GM19468 (cell line): Measurements from ENCODE around the gene MYO1H.
"Not testable (repeated sequence)": the region's sequence is repeated elsewhere in the genome, so short reads cannot be mapped to it uniquely, and the experiment has no call there.

Experiments used
- ATAC-seq: cut with Tn5 transposase; IDR thresholded peaks from one replicate; pipeline ENCODE4 v1.9.1; 2021; ENCODE audit warnings: mild to moderate bottlenecking, moderate library complexity, moderate number of reproducible peaks; ENCODE audit not compliant: unreplicated experiment; ENCODE audit errors: extremely low read depth

The MYO1H gene, protein sequence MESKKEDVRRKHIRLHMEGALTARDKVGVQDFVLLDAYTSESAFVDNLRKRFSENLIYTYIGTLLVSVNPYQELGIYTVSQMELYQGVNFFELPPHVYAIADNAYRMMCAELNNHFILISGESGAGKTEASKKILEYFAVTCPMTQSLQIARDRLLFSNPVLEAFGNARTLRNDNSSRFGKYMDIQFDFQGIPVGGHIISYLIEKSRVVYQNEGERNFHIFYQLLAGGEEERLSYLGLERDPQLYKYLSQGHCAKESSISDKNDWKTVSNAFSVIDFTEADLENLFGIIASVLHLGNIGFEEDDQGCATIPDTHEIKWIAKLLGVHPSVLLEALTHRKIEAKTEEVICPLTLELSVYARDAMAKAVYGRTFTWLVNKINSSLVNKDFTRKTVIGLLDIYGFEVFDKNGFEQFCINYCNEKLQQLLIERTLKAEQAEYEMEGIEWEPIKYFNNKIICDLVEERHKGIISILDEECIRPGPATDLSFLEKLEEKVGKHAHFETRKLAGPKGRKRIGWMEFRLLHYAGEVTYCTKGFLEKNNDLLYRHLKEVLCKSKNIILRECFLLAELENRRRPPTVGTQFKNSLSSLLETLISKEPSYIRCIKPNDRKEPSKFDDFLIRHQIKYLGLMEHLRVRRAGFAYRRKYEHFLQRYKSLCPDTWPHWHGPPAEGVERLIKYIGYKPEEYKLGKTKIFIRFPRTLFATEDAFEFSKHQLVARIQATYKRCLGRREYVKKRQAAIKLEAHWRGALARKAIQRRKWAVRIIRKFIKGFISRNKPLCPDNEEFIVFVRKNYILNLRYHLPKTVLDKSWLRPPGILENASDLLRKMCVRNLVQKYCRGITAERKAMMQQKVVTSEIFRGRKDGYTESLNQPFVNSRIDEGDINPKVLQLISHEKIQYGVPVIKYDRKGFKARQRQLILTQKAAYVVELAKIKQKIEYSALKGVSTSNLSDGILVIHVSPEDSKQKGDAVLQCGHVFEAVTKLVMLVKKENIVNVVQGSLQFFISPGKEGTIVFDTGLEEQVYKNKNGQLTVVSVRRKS

DNA sequence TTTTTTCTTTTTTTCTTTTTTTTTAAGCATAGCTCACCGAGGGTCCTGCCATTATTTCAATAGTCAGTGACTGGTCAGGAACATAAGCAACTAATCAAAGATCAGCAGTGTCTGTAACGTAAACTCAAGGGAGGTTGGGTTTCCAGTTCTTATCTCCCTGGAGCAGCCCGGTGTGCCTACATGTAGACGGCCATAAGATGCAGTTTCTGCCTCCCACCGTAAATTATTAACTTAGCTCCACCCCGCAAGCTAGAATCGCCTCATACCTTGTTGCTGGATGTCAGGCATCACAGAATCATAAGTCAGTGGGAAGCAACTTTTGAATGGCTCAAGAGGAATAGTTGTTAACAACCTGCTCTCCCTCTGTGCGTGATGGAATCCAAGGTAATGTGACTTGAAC is at the start of gene MYO1H:
Gene MYO1H (plus strand): TSS at position 312 of the 400 bp plus-strand sequence. CDS start 61 bp downstream, at position 373.
- ATAC-seq = no peak

DNA sequence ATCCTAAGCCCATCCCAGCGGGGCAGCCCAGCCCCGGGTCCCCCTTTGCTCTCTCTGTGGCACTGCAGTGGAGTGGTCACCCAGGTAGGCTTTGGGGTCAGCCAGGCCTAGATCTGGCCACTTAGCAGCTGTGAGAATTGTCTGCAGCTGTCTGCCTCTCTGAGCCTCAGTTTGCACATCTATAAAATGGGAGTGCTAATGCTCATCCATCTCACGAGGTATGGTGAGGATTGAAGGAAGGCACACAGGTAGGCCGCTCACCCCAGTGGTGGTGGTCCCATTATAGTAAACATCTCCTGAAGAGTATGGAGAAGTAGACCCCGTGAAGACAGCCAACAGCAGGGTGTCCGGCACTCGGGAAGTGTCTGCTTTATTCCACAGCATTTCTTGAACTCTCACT is 47.9 kb upstream of the MYO1H start:
- ATAC-seq = no peak

DNA sequence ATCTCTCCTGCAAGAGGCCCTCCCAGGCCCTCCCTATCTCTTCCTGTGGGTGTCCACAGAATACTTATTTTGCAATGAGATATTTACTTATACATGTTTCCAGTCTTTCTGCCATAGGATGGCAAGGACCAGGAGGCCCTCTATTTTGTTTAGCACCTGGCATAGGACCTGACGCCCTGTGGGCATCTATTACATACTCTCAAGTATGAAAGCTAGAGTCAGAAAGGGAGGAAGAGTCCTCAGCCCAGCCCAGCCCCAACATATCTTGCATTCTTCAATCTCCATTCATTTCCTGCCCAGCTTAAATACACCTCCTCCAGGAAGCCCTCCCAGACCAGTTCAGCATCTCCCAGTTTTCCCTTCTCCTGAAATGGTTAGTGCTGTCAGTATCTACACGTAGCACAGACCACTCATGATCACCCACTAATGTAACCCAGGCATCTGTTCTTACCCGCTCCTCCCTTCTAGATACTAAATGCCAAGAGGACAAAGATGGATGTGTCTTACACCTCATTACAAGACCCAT is 46.0 kb upstream of the MYO1H start:
- no peak for ATAC-seq

GRCh38 chr12:109302358-109302757 is 45.3 kb upstream of the MYO1H start:
- no peak for ATAC-seq

- no peak for ATAC-seq
These were observed 44.9 kb upstream of the MYO1H start for GRCh38 chr12:109302770-109303169.

DNA sequence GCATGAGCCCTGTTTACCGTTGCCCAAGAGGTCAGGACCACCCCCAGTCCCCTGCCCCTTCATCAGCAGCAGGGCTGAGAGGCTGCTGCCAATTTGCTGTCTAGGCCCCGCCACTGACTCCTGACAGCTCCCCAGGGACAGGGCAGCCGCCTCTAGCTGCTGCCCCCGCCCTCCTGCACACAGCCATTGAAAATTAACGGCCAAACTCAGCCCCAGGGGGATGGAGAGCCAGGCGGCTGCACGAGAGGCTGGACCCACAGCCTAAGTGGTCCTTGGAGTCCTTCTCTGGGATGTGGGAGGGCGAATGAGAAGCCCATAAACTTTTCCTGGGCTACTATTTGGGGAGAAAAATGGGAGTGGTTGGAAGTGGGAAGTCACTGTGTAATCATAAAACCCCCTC is 43.2 kb upstream of the MYO1H start:
- no peak for ATAC-seq

- ATAC-seq = no peak
These were observed 42.2 kb upstream of the MYO1H start for GRCh38 chr12:109305547-109305946.

- no peak for ATAC-seq
These were observed 40.6 kb upstream of the MYO1H start for GRCh38 chr12:109307051-109307450.

GRCh38 chr12:109308534-109309380 is 38.9 kb upstream of the MYO1H start, which contains the start of gene FOXN4:
TSS of gene FOXN4 (minus strand) at chr12:109309284. CDS start at chr12:109308321, 963 bp downstream.
- no peak for ATAC-seq

DNA sequence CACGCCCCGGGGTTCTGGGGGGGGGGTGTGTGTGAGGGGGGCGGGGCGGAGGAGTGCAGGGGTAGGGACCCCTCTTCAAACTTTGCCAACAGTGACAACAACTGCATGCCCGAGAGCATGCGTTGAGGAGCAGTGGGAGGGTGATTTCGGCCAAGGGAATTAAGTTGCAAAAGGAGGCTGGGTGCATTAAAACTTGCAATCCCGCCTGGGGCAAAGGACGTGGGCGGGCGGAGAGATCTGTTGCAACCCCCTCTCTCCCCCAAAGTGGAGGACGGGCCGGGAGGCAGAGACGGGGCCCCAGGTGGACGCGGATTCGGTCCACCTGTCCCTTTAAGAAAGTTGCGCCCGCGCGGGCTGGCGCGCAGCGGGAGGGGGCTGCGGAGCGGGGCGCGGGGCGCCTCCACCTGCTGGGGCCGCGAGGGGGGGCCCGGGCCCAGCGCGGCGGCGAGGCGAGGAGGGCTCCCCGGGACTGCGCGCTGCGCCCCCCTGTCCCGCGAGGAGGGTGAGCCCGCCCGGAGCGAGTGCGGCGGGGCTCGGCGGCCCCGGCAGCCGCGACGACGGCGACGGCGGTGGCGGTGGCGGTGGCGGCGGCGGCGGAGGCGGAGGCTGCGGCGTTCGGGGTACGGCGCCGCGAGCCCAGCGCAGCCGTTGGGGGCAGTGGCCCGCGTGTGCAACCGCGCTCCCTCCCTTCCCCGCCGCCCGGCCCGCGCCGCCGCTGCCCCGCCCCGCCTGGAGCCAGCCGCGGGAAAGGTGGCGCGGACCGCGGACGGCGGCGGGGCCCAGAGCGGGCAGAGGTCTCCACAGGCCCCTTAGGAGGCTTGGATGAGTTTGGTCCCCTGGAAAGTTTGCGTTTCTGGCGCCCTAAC is 38.1 kb upstream of the MYO1H start:
- no peak for ATAC-seq

- ATAC-seq = no peak
These were observed 37.2 kb upstream of the MYO1H start for GRCh38 chr12:109310247-109311125.

GRCh38 chr12:109321294-109321693 is 26.4 kb upstream of the MYO1H start:
- ATAC-seq = not testable (repeated sequence)

GRCh38 chr12:109329003-109329402 is 18.7 kb upstream of the MYO1H start:
- no peak for ATAC-seq

DNA sequence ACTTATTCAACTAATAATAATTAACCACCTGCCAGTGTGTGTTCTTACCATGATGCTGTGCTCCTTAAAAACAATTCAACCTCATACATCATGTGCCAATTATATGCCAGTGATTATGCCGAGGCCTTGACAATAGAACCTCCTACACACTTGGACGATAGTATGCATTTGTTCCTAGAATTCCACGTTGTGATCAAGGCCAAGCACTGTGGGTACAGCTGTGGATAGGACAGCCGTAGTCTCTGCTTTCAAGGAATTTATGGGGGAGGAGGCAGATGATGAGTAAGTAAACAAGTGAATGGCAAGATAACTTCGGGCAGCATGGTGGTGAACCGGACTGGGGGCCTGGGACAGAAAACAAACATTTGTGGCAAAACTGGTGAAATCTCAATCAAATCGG is 18.0 kb upstream of the MYO1H start:
- no peak for ATAC-seq

- no peak for ATAC-seq
These were observed 17.1 kb upstream of the MYO1H start for GRCh38 chr12:109330282-109331230.

GRCh38 chr12:109331301-109331952 is 16.3 kb upstream of the MYO1H start:
- ATAC-seq = no peak
